GM12892 (cell line): ENCODE data around the gene ADGRD1.

ENCODE experiments used
- DNase-seq: peaks from one replicate; pipeline ENCODE4 v3.0.0; 2011; ENCODE audit not compliant: insufficient read length
- FAIRE-seq: peaks from 2 replicates; lab custom pipeline; 2011; peaks lifted over from hg19 to GRCh38; lab: Jason Lieb, UNC
- POLR2A ChIP-seq: IDR thresholded peaks from 2 replicates; pipeline ENCODE4 v1.6.1; 2011; ENCODE audit warnings: low read depth, low read length, control low read depth
- POLR2AphosphoS5 ChIP-seq: IDR thresholded peaks from 2 replicates; pipeline ENCODE4 v1.6.1; 2011; ENCODE audit warnings: low read depth, low read length, control low read depth
- TAF1 ChIP-seq: IDR thresholded peaks from 2 replicates; pipeline ENCODE4 v1.6.1; 2011; ENCODE audit warnings: low read depth, mild to moderate bottlenecking, control low read depth, low read length, borderline replicate concordance

ADGRD1 gene

GRCh38 chr12:130958557-130959140 is 4.9 kb downstream of the ADGRD1 start:
- TF ChIP-seq POLR2AphosphoS5 (no peak), POLR2A (no peak), TAF1 (no peak)
- FAIRE-seq = no peak
- no peak for DNase-seq

GRCh38 chr12:130959632-130960031 is 5.9 kb downstream of the ADGRD1 start:
- FAIRE-seq (no peak), DNase-seq (no peak)
- TF ChIP-seq POLR2AphosphoS5 (no peak), POLR2A (no peak), TAF1 (no peak)

- DNase-seq (no peak), FAIRE-seq (no peak)
- no peak for TF ChIP-seq POLR2AphosphoS5
- TF ChIP-seq POLR2A = no peak
- no peak for TF ChIP-seq TAF1
Observed at GRCh38 chr12:130960058-130960457, 6.4 kb downstream of the ADGRD1 start.

- FAIRE-seq (no peak), DNase-seq (no peak)
- TF ChIP-seq TAF1 (no peak), POLR2A (no peak), POLR2AphosphoS5 (no peak)
Observed at GRCh38 chr12:130960787-130961186, 7.1 kb downstream of the ADGRD1 start.

- no peak for FAIRE-seq
- DNase-seq = no peak
- TF ChIP-seq POLR2A (no peak), TAF1 (no peak), POLR2AphosphoS5 (no peak)
Observed at GRCh38 chr12:130961921-130962451, 8.3 kb downstream of the ADGRD1 start.

- DNase-seq (no peak), FAIRE-seq (no peak)
- TF ChIP-seq TAF1 (no peak), POLR2A (no peak), POLR2AphosphoS5 (no peak)
Observed at GRCh38 chr12:130965214-130965613, 11.5 kb downstream of the ADGRD1 start.

- TF ChIP-seq TAF1 = no peak
- no peak for TF ChIP-seq POLR2AphosphoS5
- no peak for TF ChIP-seq POLR2A
- DNase-seq (no peak), FAIRE-seq (no peak)
Observed at GRCh38 chr12:130965668-130966067, 12.0 kb downstream of the ADGRD1 start.

GRCh38 chr12:130966443-130967030 is 12.8 kb downstream of the ADGRD1 start:
- TF ChIP-seq POLR2AphosphoS5 (no peak), TAF1 (no peak), POLR2A (no peak)
- FAIRE-seq (no peak), DNase-seq (no peak)

- no peak for TF ChIP-seq POLR2AphosphoS5
- no peak for TF ChIP-seq POLR2A
- TF ChIP-seq TAF1 = no peak
- FAIRE-seq (no peak), DNase-seq (no peak)
Observed at GRCh38 chr12:130967636-130968035, 13.9 kb downstream of the ADGRD1 start.

GRCh38 chr12:130968611-130969010 is 14.9 kb downstream of the ADGRD1 start:
- FAIRE-seq (no peak), DNase-seq (no peak)
- TF ChIP-seq TAF1 = no peak
- TF ChIP-seq POLR2A = no peak
- TF ChIP-seq POLR2AphosphoS5 = no peak

GRCh38 chr12:130969223-130969622 is 15.5 kb downstream of the ADGRD1 start:
- TF ChIP-seq POLR2A (no peak), POLR2AphosphoS5 (no peak), TAF1 (no peak)
- FAIRE-seq (no peak), DNase-seq (no peak)
